Muscle layer of duodenum (tissue), 2 donors: ENCODE results near the gene SPP1.
A peak's percentile ranks its signal among the peaks of the same experiment; 100 is the strongest.
"Not testable (repeated sequence)": the region's sequence is repeated elsewhere in the genome, so short reads cannot be mapped to it uniquely, and the experiment has no call there.

ENCODE experiments used
- H3K27ac ChIP-seq: one replicate; pipeline ENCODE4 v1.7.0; 2013; ENCODE audit warnings: mild to moderate bottlenecking, low read length
- H3K27me3 ChIP-seq: one replicate; pipeline ENCODE4 v1.7.0; 2013; ENCODE audit warnings: low read depth, mild to moderate bottlenecking, control low read depth, low read length
- H3K36me3 ChIP-seq, 2 donors: one replicate each; pipeline ENCODE4 v1.7.0; 2013; ENCODE audit warnings: low read length in 2 of 2, control low read depth in 1 of 2, mild to moderate bottlenecking in 1 of 2; ENCODE audit not compliant: insufficient read depth in 2 of 2, control insufficient read depth in 1 of 2
- H3K4me1 ChIP-seq, 2 donors: one replicate each; pipeline ENCODE4 v1.7.0; 2013; ENCODE audit warnings: low read length in 2 of 2, mild to moderate bottlenecking in 2 of 2, control low read depth in 1 of 2, moderate library complexity in 1 of 2; ENCODE audit not compliant: insufficient read depth in 2 of 2, control insufficient read depth in 1 of 2
- H3K4me3 ChIP-seq, 2 donors: one replicate each; pipeline ENCODE4 v1.7.0; 2013; ENCODE audit warnings: low read length in 2 of 2, low read depth in 1 of 2, mild to moderate bottlenecking in 1 of 2
- H3K9me3 ChIP-seq, 2 donors: one replicate each; pipeline ENCODE4 v1.7.0; 2013; ENCODE audit warnings: low read length in 2 of 2, control low read depth in 1 of 2, mild to moderate bottlenecking in 1 of 2; ENCODE audit not compliant: control insufficient read depth in 1 of 2
- donor health status: healthy.

Gene SPP1

GRCh38 chr4:88009871-88010270, 34.4 kb downstream of the SPP1 start:
- no peaks in the 10 kb centered on the region for H3K9me3 ChIP-seq
- H3K27ac ChIP-seq: no peak overlapping the region
- H3K27me3 ChIP-seq: no peaks in the 10 kb centered on the region
- H3K4me3 ChIP-seq: peak overlapping the region in 1 of 2 donors; percentile 91
- H3K36me3 ChIP-seq: peaks cover 0 to 3% of the 10 kb centered on the region in 2 donors
- H3K4me1 ChIP-seq: peaks cover 13 to 53% of the 10 kb centered on the region in 2 donors

- Histone ChIP-seq H3K36me3 (peaks cover 0 to 3% of the 10 kb centered on the region in 2 donors), H3K27me3 (no peaks in the 10 kb centered on the region), H3K27ac (peak overlapping the region; percentile 14), H3K9me3 (no peaks in the 10 kb centered on the region), H3K4me3 (peak overlapping the region in 1 of 2 donors; percentile 13), H3K4me1 (peaks cover 13 to 51% of the 10 kb centered on the region in 2 donors)
Observed at GRCh38 chr4:88010966-88011365, 35.5 kb downstream of the SPP1 start.

- Histone ChIP-seq H3K4me1 (peaks cover 13 to 54% of the 10 kb centered on the region in 2 donors), H3K4me3 (no peak overlapping the region), H3K27me3 (no peaks in the 10 kb centered on the region)
Observed at GRCh38 chr4:88012647-88013046, 37.1 kb downstream of the SPP1 start.

GRCh38 chr4:88014386-88014905, 38.9 kb downstream of the SPP1 start:
- Histone ChIP-seq H3K4me3 (no peak overlapping the region), H3K4me1 (peaks cover 11 to 58% of the 10 kb centered on the region in 2 donors), H3K27me3 (no peaks in the 10 kb centered on the region), H3K9me3 (no peaks in the 10 kb centered on the region), H3K27ac (no peak overlapping the region), H3K36me3 (peaks cover 3 to 4% of the 10 kb centered on the region in 2 donors)

More at GRCh38 chr4:88012647-88013046, 37.1 kb downstream of the SPP1 start:
- peaks cover 0 to 3% of the 10 kb centered on the region in 2 donors for H3K36me3 ChIP-seq
- no peaks in the 10 kb centered on the region for H3K9me3 ChIP-seq
- no peak overlapping the region for H3K27ac ChIP-seq

GRCh38 chr4:88015659-88016295, 40.3 kb downstream of the SPP1 start:
- H3K36me3 ChIP-seq: peaks cover 4 to 9% of the 10 kb centered on the region in 2 donors
- no peaks in the 10 kb centered on the region for H3K9me3 ChIP-seq
- H3K27ac ChIP-seq: no peak overlapping the region
- H3K4me3 ChIP-seq: no peak overlapping the region
- no peaks in the 10 kb centered on the region for H3K27me3 ChIP-seq
- H3K4me1 ChIP-seq: peaks cover 2 to 56% of the 10 kb centered on the region in 2 donors

- Histone ChIP-seq H3K4me3 (no peak overlapping the region), H3K36me3 (peaks cover 4 to 11% of the 10 kb centered on the region in 2 donors), H3K4me1 (peaks cover 0 to 41% of the 10 kb centered on the region in 2 donors), H3K9me3 (no peaks in the 10 kb centered on the region), H3K27ac (peak overlapping the region; percentile 92), H3K27me3 (no peaks in the 10 kb centered on the region)
Observed at GRCh38 chr4:88017516-88018297, 42.2 kb downstream of the SPP1 start.

- H3K9me3 ChIP-seq: no peaks in the 10 kb centered on the region
- H3K36me3 ChIP-seq: peaks cover 4 to 9% of the 10 kb centered on the region in 2 donors
- H3K4me1 ChIP-seq: peaks cover 0 to 42% of the 10 kb centered on the region in 2 donors
Observed at GRCh38 chr4:88018466-88018865, 43.0 kb downstream of the SPP1 start.

GRCh38 chr4:88021824-88022223, 46.3 kb downstream of the SPP1 start:
- H3K27me3 ChIP-seq: no peaks in the 10 kb centered on the region
- H3K4me1 ChIP-seq: peaks cover 0 to 28% of the 10 kb centered on the region in 2 donors
- H3K4me3 ChIP-seq: no peak overlapping the region
- H3K9me3 ChIP-seq: no peaks in the 10 kb centered on the region
- H3K36me3 ChIP-seq: peaks cover 9 to 11% of the 10 kb centered on the region in 2 donors
- no peak overlapping the region for H3K27ac ChIP-seq

More at GRCh38 chr4:88018466-88018865, 43.0 kb downstream of the SPP1 start:
- Histone ChIP-seq H3K27ac (peak overlapping the region; percentile 92), H3K4me3 (no peak overlapping the region), H3K27me3 (no peaks in the 10 kb centered on the region)

- H3K27ac ChIP-seq: no peak overlapping the region
- peaks cover 0 to 28% of the 10 kb centered on the region in 2 donors for H3K4me1 ChIP-seq
- H3K36me3 ChIP-seq: peaks cover 9 to 11% of the 10 kb centered on the region in 2 donors
Observed at GRCh38 chr4:88022289-88022688, 46.8 kb downstream of the SPP1 start.

GRCh38 chr4:88025868-88026661, 50.6 kb downstream of the SPP1 start:
- peaks cover under 1 to 12% of the 10 kb centered on the region in 2 donors for H3K36me3 ChIP-seq
- H3K27me3 ChIP-seq, H3K27ac ChIP-seq, H3K9me3 ChIP-seq, H3K4me3 ChIP-seq: not testable (repeated sequence)
- peaks cover 0 to 12% of the 10 kb centered on the region in 2 donors for H3K4me1 ChIP-seq

More at GRCh38 chr4:88022289-88022688, 46.8 kb downstream of the SPP1 start:
- Histone ChIP-seq H3K9me3 (no peaks in the 10 kb centered on the region), H3K27me3 (no peaks in the 10 kb centered on the region), H3K4me3 (no peak overlapping the region)
